Pancreas (tissue), 10 donors: ENCODE data around the gene IL36G. TPM values are rescaled to one million over a fixed set of nuclear protein-coding genes. Genes with fewer than 3 reads are reported as not detected.

Source experiments
- ATAC-seq, 4 donors: fragments of 200-7000 bp; cut with Tn5 transposase; one replicate each; pipeline versions ENCODE4 v1.8.0 to v1.9.1; 2020; ENCODE audit warnings: mild to moderate bottlenecking in 4 of 4, moderate library complexity in 4 of 4
- DNase-seq, 6 donors: peaks; one replicate each; pipeline ENCODE4 v3.0.0-alpha.2; 2020
- FAIRE-seq: peaks from 2 replicates; lab custom pipeline; 2012; peaks lifted over from hg19 to GRCh38; lab: Jason Lieb, UNC
- H3K27ac ChIP-seq, 4 donors: fragments of 200-600 bp; sonication (generic); 1 replicate in 3 of 4; 2 replicates in 1 of 4; pipeline versions ENCODE4 v1.5.0 to v1.8.0; 2020
- H3K27me3 ChIP-seq, 4 donors: fragments of 200-600 bp; one replicate each; pipeline ENCODE4 v1.8.0; 2021
- H3K36me3 ChIP-seq, 3 donors: fragments of 200-600 bp; sonication (generic) in 1 of 3; one replicate each; pipeline versions ENCODE4 v1.5.0 to v1.8.0; 2020 to 2021
- H3K4me1 ChIP-seq, 3 donors: fragments of 200-600 bp; one replicate each; pipeline ENCODE4 v1.8.0; 2021
- H3K4me3 ChIP-seq, 4 donors: fragments of 200-600 bp; sonication (generic) in 2 of 4; one replicate each; pipeline versions ENCODE4 v1.5.0 to v1.8.0; 2020 to 2021
- H3K9me3 ChIP-seq, 4 donors: fragments of 200-600 bp; one replicate each; pipeline ENCODE4 v1.8.0; 2021
- WGBS, 2 donors: extraction: QIAGEN DNeasy Blood & Tissue Kit; methylation state at CpG; one replicate each; pipeline ENCODE4 v1.1.7; 2013; 5-methylcytosine and 5-hydroxymethylcytosine counted together
- intact Hi-C, 3 donors: fragments of 100-400 bp; cut with DNase I; formaldehyde crosslinking; loops; one replicate each; pipeline versions ENCODE4 v1.11.1 to v1.14.2; 2022
- polyA plus RNA-seq, 2 donors: library from polyadenylated mRNA; stranded (reverse); fragments of 200-250 nt; gene quantifications; one replicate each; pipeline ENCODE4 v1.2.3, GENCODE V29; 2013
- total RNA-seq, 6 donors: library from RNA; stranded (reverse); fragmentation: NEBNext Ultra II Directional in 4 of 6; extraction: Animal tissue kit (Norgen Biotek cat#: 25700) in 4 of 6; gene quantifications; one replicate each; pipeline versions ENCODE4 v1.2.1 to v1.2.4, GENCODE V29; 2021 to 2023
- TF ChIP-seq, protein P1 (sequence below), 4 donors: fragments of 200-600 bp; sonication (generic) in 3 of 4; IDR thresholded peaks; one replicate each; pipeline versions ENCODE4 v1.5.0 to v1.8.0; 2021; ENCODE audit warnings: antibody characterized with exemption in 4 of 4
- donor health status: healthy with polysubstance abuse.
- donor health status: DM: no; HTN: no; CAD: no; lungs with moderate emphysema.
- donor health status: DM: no; HTN: no; CAD: no.
- donor health status: control.
- donor health status: control.
- donor health status: Bipolar disorder and iron deficiency.
- donor health status: DM: yes; HTN: yes; CAD: no.
- donor health status: DM: no; HTN: no; CAD: no.
- donor health status: DM: no; HTN: no; CAD: no.
- donor health status: DM: yes; HTN: yes; CAD: no.

The IL36G gene
- total and polyA plus RNA-seq, 8 donors: not detected

DNA sequence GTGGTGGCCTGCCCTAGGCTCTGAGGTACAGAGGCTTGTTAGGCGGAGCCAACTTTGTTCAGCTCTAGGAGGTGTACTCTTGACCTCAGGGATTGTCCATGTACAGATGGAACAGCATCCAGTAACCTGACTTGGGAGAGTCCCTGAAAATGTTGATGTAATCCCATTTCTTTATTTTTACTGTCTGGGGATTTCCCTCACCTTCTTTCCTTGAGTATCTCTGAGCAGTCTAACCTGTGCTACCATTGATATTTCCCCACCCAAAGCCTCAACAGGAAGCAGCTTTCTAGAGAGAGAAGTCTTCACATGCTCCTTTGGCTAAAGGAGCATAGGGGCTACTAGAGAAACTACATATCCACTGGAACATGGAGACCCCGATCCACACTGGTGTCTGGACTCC, 37.8 kb downstream of the IL36G start:
- WGBS, 2 donors: 89 to 92% methylated on average over 2 of the region's 2 CpGs
- intact Hi-C loops: no loop called here
- H3K9me3 ChIP-seq: no peaks in the 10 kb centered on the region
- DNase-seq (no peak), FAIRE-seq (no peak), ATAC-seq (no peak)
- H3K27me3 ChIP-seq: no peaks in the 10 kb centered on the region
- H3K4me3 ChIP-seq: no peak overlapping the region
- no peaks in the 10 kb centered on the region for H3K4me1 ChIP-seq
- TF ChIP-seq, protein P1, sequence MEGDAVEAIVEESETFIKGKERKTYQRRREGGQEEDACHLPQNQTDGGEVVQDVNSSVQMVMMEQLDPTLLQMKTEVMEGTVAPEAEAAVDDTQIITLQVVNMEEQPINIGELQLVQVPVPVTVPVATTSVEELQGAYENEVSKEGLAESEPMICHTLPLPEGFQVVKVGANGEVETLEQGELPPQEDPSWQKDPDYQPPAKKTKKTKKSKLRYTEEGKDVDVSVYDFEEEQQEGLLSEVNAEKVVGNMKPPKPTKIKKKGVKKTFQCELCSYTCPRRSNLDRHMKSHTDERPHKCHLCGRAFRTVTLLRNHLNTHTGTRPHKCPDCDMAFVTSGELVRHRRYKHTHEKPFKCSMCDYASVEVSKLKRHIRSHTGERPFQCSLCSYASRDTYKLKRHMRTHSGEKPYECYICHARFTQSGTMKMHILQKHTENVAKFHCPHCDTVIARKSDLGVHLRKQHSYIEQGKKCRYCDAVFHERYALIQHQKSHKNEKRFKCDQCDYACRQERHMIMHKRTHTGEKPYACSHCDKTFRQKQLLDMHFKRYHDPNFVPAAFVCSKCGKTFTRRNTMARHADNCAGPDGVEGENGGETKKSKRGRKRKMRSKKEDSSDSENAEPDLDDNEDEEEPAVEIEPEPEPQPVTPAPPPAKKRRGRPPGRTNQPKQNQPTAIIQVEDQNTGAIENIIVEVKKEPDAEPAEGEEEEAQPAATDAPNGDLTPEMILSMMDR (IDR thresholded peaks at IDR 0.05): no peak
- no peaks in the 10 kb centered on the region for H3K36me3 ChIP-seq
- no peak overlapping the region for H3K27ac ChIP-seq

DNA sequence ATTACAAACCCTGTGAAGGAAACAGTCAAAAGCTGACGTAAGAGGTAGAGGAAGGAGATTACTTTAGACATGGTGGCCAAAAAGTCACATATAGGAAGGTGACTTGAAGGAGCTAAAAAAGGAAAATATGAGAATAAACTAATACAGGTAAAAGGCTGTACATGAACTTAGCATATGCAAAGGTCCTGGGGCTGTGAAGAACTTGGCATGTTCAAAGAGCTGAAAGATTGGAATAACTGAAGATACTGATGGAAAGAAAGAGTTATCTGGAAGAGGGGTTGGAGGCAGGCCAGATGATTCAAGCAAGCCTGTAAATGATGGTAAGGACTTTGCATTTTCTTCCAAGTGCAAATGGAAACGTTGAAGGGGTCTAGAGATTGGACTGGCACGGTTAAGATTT, 40.7 kb downstream of the IL36G start:
- H3K4me1 ChIP-seq: no peaks in the 10 kb centered on the region
- intact Hi-C loops: no loop called here
- TF ChIP-seq, protein P1 (IDR thresholded peaks at IDR 0.05): no peak
- 47 to 67% methylated on average over 3 of the region's 3 CpGs for WGBS, 2 donors
- H3K9me3 ChIP-seq: no peaks in the 10 kb centered on the region
- H3K36me3 ChIP-seq: no peaks in the 10 kb centered on the region
- no peak overlapping the region for H3K27ac ChIP-seq
- H3K4me3 ChIP-seq: no peak overlapping the region
- DNase-seq: no peak
- H3K27me3 ChIP-seq: no peaks in the 10 kb centered on the region
- ATAC-seq: no peak
- FAIRE-seq: no peak

DNA sequence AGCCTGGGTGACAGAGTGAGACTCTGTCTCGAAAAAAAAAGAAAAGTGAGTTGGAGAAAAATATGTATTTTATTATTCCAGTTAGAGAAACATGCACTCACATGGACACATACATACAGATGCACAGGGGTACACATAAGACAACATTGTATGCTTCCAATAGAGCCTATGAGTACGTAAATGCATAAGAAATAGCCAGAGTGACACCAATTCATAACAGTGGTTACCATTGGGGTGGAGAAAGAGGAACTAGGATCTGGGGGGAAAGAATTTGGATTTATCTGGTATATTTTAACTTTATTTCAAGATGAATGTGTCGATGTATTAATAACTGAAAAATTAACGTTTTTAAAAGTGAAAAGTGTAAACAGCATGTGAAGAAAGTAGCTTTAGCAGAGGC, 43.5 kb downstream of the IL36G start:
- Histone ChIP-seq H3K4me3 (no peak overlapping the region), H3K36me3 (no peaks in the 10 kb centered on the region), H3K27ac (no peak overlapping the region), H3K27me3 (peaks cover 0 to 3% (median 0%) of the 10 kb centered on the region in 4 donors), H3K9me3 (no peaks in the 10 kb centered on the region), H3K4me1 (no peaks in the 10 kb centered on the region)
- TF ChIP-seq, protein P1 (IDR thresholded peaks at IDR 0.05): no peak
- ATAC-seq (no peak), DNase-seq (no peak), FAIRE-seq (no peak)
- 48 to 49% methylated on average over 4 of the region's 4 CpGs for WGBS, 2 donors
- intact Hi-C loops: no loop called here

DNA sequence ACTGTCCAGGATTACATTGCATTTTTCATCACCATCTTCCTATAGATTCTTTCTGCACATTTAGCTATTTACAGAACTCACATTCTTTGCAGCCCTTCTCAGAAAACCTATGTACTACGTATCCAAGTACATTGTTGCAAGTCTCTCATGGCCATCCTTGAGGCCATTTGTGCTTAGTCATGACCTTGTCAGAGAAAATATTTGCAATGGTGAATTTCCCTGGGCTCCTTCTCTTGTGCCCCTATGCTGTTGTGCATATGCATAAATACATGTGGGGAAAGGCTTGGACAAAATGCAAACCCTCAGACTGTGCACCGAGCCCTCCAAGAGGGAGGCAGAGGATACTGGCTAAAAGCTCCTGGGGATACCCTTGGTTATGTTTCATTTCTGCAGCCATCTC, 47.0 kb downstream of the IL36G start:
- intact Hi-C loops: no loop called here
- FAIRE-seq (no peak), DNase-seq (no peak), ATAC-seq (no peak)
- no peaks in the 10 kb centered on the region for H3K9me3 ChIP-seq
- no peaks in the 10 kb centered on the region for H3K4me1 ChIP-seq
- no peaks in the 10 kb centered on the region for H3K36me3 ChIP-seq
- 79 to 81% methylated on average over 2 of the region's 2 CpGs for WGBS, 2 donors
- H3K27me3 ChIP-seq: peaks cover 0 to 3% (median 0%) of the 10 kb centered on the region in 4 donors
- H3K4me3 ChIP-seq: no peak overlapping the region
- TF ChIP-seq, protein P1 (IDR thresholded peaks at IDR 0.05): no peak
- H3K27ac ChIP-seq: no peak overlapping the region

DNA sequence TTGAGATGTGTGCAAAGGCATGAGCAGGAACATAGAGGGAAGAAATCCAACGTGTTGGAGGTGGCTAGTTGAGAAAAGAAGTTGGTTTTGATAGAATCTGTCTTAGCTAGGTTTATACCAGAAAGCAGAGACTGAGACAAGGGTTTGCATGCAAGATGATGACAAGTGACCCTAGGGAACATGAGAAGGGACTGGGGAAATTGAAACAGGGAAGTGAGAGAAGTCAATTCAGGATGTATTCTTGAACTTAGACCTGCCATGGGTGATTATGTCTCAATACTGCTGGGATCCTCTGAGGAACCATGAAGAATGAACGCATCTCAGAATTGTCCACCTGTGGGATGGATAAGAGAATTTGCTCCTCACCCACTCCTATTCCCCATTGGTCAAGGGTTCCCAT, 47.9 kb downstream of the IL36G start:
- Histone ChIP-seq H3K4me3 (no peak overlapping the region), H3K27me3 (peaks cover 0 to 3% (median 0%) of the 10 kb centered on the region in 4 donors), H3K9me3 (no peaks in the 10 kb centered on the region), H3K4me1 (no peaks in the 10 kb centered on the region), H3K27ac (no peak overlapping the region), H3K36me3 (no peaks in the 10 kb centered on the region)
- ATAC-seq (no peak), DNase-seq (no peak), FAIRE-seq (no peak)
- intact Hi-C loops: no loop called here
- WGBS, 2 donors: 52 to 53% methylated on average over 2 of the region's 2 CpGs
- TF ChIP-seq, protein P1 (IDR thresholded peaks at IDR 0.05): no peak
